Neural cell (in vitro differentiated cells): Measurements from ENCODE around the gene CERS5. TPM values are rescaled to one million over a fixed set of nuclear protein-coding genes. Genes with fewer than 3 reads are reported as not detected.

ENCODE experiments used
- H2AFZ ChIP-seq: fragments of 200-600, 300-800 bp; sonication (generic), shearing (Covaris generic); 2 replicates; pipeline ENCODE4 v1.6.0; 2014; ENCODE audit warnings: low read depth, mild to moderate bottlenecking, antibody characterized with exemption, low read length, moderate library complexity
- H3F3A ChIP-seq: fragments of 200-600 bp; shearing (Covaris generic); 2 replicates; pipeline ENCODE4 v1.6.1; 2016; ENCODE audit warnings: mild to moderate bottlenecking, moderate library complexity, mixed read lengths, antibody characterized with exemption, low read length; ENCODE audit not compliant: insufficient read depth, poor library complexity, severe bottlenecking
- H3K27ac ChIP-seq: fragments of 200-600, 300-800 bp; sonication (generic), shearing (Covaris generic); 2 replicates; pipeline ENCODE4 v1.5.1; 2014; ENCODE audit warnings: mild to moderate bottlenecking, low read length, moderate library complexity
- H3K27me3 ChIP-seq: fragments of 300-800, 200-600 bp; sonication (generic), shearing (Covaris generic); 2 replicates; pipeline ENCODE4 v1.6.0; 2014; ENCODE audit warnings: mild to moderate bottlenecking, low read depth, low read length, moderate library complexity; ENCODE audit not compliant: insufficient read depth
- H3K36me3 ChIP-seq: fragments of 300-800, 200-600 bp; sonication (generic), shearing (Covaris generic); 2 replicates; pipeline ENCODE4 v1.5.1; 2014; ENCODE audit warnings: mild to moderate bottlenecking, antibody characterized with exemption, low read length, moderate library complexity; ENCODE audit not compliant: insufficient read depth
- H3K4me2 ChIP-seq: fragments of 300-800, 200-600 bp; sonication (generic), shearing (Covaris generic); 2 replicates; pipeline ENCODE4 v1.6.0; 2014; ENCODE audit warnings: mild to moderate bottlenecking, low read length
- H3K4me3 ChIP-seq: fragments of 300-800, 200-600 bp; sonication (generic), shearing (Covaris generic); 2 replicates; pipeline ENCODE4 v1.5.1; 2014; ENCODE audit warnings: mild to moderate bottlenecking, low read length, moderate library complexity
- H3K79me2 ChIP-seq: fragments of 200-600 bp; shearing (Covaris generic); replicated peaks from 2 replicates; pipeline ENCODE4 v1.6.0; 2014; ENCODE audit warnings: mild to moderate bottlenecking, low read length, moderate library complexity; ENCODE audit not compliant: insufficient read depth
- H3K9ac ChIP-seq: fragments of 300-800, 200-600 bp; sonication (generic), shearing (Covaris generic); 2 replicates; pipeline ENCODE4 v1.6.1; 2016; ENCODE audit warnings: mild to moderate bottlenecking, low read length, mixed read lengths
- H3K9me2 ChIP-seq: fragments of 200-600 bp; shearing (Covaris generic); 2 replicates; pipeline ENCODE4 v1.6.1; 2016; ENCODE audit warnings: mild to moderate bottlenecking, low read length, mixed read lengths; ENCODE audit not compliant: insufficient read depth
- H3K9me3 ChIP-seq: fragments of 200-600, 300-800 bp; sonication (generic), shearing (Covaris generic); 2 replicates; pipeline ENCODE4 v1.6.1; 2016; ENCODE audit warnings: mild to moderate bottlenecking, mixed run types, low read length, moderate library complexity, mixed read lengths
- H4K20me1 ChIP-seq: fragments of 200-600 bp; shearing (Covaris generic); 2 replicates; pipeline ENCODE4 v1.6.1; 2016; ENCODE audit warnings: mild to moderate bottlenecking, mixed run types; ENCODE audit not compliant: insufficient read depth
- EP300 ChIP-seq: fragments of 450-650 bp; conservative IDR thresholded peaks from 2 replicates; pipeline ENCODE4 v1.6.1; 2014; ENCODE audit warnings: antibody characterized with exemption, mild to moderate bottlenecking, moderate library complexity; ENCODE audit not compliant: poor library complexity, severe bottlenecking
- EZH2 ChIP-seq: fragments of 200-600, 300-800 bp; shearing (Covaris generic), sonication (generic); IDR thresholded peaks from 2 replicates; pipeline ENCODE4 v1.6.1; 2014; ENCODE audit warnings: antibody characterized with exemption, low read length, borderline replicate concordance, mild to moderate bottlenecking; ENCODE audit not compliant: insufficient read depth, poor library complexity, severe bottlenecking
- MXI1 ChIP-seq: fragments of 450-650 bp; conservative IDR thresholded peaks from 2 replicates; pipeline ENCODE4 v1.6.1; 2014; ENCODE audit warnings: antibody characterized with exemption, mild to moderate bottlenecking; ENCODE audit not compliant: poor library complexity, severe bottlenecking
- POLR2AphosphoS5 ChIP-seq: IDR thresholded peaks from 2 replicates; pipeline ENCODE4 v1.6.1; 2012
- RAD21 ChIP-seq: fragments of 450-650 bp; conservative IDR thresholded peaks from 2 replicates; pipeline ENCODE4 v1.6.1; 2014; ENCODE audit warnings: antibody characterized with exemption, mild to moderate bottlenecking, moderate library complexity
- SMC3 ChIP-seq: fragments of 450-650 bp; conservative IDR thresholded peaks from 2 replicates; pipeline ENCODE4 v1.6.1; 2014; ENCODE audit warnings: antibody characterized with exemption, mild to moderate bottlenecking, moderate library complexity; ENCODE audit not compliant: poor library complexity
- TAF1 ChIP-seq: IDR thresholded peaks from 2 replicates; pipeline ENCODE4 v1.6.1; 2012; ENCODE audit warnings: low read depth
- polyA plus RNA-seq: library from polyadenylated mRNA; depleted of rRNA; stranded (reverse); fragments of >200 nt; gene quantifications from 2 replicates; pipeline ENCODE4 v1.2.3, GENCODE V29; 2014
- TF ChIP-seq, protein P1 (sequence below): fragments of 450-650 bp; IDR thresholded peaks from 2 replicates; pipeline ENCODE4 v1.5.1; 2014; ENCODE audit warnings: antibody characterized with exemption, mild to moderate bottlenecking, moderate library complexity; ENCODE audit not compliant: poor library complexity, severe bottlenecking
- TF ChIP-seq, protein P2 (sequence below): IDR thresholded peaks from 2 replicates; pipeline ENCODE4 v1.6.1; 2012; ENCODE audit warnings: borderline replicate concordance

CERS5 gene
- polyA plus RNA-seq, 1 donor from 2014 or later = 470 TPM

- Histone ChIP-seq H3K9me3 (no peaks in the 10 kb centered on the region), H3K27ac (peak overlapping the region; percentile 92), H3K9ac (peak overlapping the region; percentile 85), H3K36me3 (no peaks in the 10 kb centered on the region), H3F3A (no peaks in the 10 kb centered on the region), H2AFZ (peak overlapping the region; percentile 58), H3K4me3 (peak overlapping the region; percentile 75), H3K27me3 (no peaks in the 10 kb centered on the region), H3K79me2 (peaks cover 4% of the 10 kb centered on the region), H3K9me2 (no peaks in the 10 kb centered on the region), H4K20me1 (no peaks in the 10 kb centered on the region), H3K4me2 (peak overlapping the region; percentile 59)
- peak; percentile 42 for TF ChIP-seq SMC3
- TF ChIP-seq POLR2AphosphoS5 = no peak
- peak; percentile 33 for TF ChIP-seq RAD21
Observed at GRCh38 chr12:50112456-50113218, 54.5 kb downstream of the CERS5 start.

- Histone ChIP-seq H3K9ac (peak within 1 kb of the TSS; percentile 85), H3K27ac (peak within 1 kb of the TSS; percentile 92), H3K4me3 (peak within 1 kb of the TSS; percentile 75), H3K79me2 (peaks cover 4% of the 10 kb centered on the region), H3K27me3 (no peaks in the 10 kb centered on the region), H3K36me3 (no peaks in the 10 kb centered on the region), H4K20me1 (no peaks in the 10 kb centered on the region), H2AFZ (peak within 1 kb of the TSS; percentile 96), H3K9me3 (no peaks in the 10 kb centered on the region), H3F3A (no peaks in the 10 kb centered on the region), H3K4me2 (peak within 1 kb of the TSS; percentile 59), H3K9me2 (no peaks in the 10 kb centered on the region)
- TF ChIP-seq RAD21 (peak; percentile 59), MXI1 (peak; percentile 94), SMC3 (peak; percentile 75), EZH2 (no peak), POLR2AphosphoS5 (peak; percentile 97), TAF1 (peak; percentile 86), EP300 (peak; percentile 49)
- TF ChIP-seq, protein P1, sequence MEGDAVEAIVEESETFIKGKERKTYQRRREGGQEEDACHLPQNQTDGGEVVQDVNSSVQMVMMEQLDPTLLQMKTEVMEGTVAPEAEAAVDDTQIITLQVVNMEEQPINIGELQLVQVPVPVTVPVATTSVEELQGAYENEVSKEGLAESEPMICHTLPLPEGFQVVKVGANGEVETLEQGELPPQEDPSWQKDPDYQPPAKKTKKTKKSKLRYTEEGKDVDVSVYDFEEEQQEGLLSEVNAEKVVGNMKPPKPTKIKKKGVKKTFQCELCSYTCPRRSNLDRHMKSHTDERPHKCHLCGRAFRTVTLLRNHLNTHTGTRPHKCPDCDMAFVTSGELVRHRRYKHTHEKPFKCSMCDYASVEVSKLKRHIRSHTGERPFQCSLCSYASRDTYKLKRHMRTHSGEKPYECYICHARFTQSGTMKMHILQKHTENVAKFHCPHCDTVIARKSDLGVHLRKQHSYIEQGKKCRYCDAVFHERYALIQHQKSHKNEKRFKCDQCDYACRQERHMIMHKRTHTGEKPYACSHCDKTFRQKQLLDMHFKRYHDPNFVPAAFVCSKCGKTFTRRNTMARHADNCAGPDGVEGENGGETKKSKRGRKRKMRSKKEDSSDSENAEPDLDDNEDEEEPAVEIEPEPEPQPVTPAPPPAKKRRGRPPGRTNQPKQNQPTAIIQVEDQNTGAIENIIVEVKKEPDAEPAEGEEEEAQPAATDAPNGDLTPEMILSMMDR = peak; percentile 100
- TF ChIP-seq, protein P2, sequence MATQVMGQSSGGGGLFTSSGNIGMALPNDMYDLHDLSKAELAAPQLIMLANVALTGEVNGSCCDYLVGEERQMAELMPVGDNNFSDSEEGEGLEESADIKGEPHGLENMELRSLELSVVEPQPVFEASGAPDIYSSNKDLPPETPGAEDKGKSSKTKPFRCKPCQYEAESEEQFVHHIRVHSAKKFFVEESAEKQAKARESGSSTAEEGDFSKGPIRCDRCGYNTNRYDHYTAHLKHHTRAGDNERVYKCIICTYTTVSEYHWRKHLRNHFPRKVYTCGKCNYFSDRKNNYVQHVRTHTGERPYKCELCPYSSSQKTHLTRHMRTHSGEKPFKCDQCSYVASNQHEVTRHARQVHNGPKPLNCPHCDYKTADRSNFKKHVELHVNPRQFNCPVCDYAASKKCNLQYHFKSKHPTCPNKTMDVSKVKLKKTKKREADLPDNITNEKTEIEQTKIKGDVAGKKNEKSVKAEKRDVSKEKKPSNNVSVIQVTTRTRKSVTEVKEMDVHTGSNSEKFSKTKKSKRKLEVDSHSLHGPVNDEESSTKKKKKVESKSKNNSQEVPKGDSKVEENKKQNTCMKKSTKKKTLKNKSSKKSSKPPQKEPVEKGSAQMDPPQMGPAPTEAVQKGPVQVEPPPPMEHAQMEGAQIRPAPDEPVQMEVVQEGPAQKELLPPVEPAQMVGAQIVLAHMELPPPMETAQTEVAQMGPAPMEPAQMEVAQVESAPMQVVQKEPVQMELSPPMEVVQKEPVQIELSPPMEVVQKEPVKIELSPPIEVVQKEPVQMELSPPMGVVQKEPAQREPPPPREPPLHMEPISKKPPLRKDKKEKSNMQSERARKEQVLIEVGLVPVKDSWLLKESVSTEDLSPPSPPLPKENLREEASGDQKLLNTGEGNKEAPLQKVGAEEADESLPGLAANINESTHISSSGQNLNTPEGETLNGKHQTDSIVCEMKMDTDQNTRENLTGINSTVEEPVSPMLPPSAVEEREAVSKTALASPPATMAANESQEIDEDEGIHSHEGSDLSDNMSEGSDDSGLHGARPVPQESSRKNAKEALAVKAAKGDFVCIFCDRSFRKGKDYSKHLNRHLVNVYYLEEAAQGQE = peak; percentile 87
Observed at GRCh38 chr12:50111693-50112455, 55.3 kb downstream of the CERS5 start, which contains the start of gene COX14. TSS of gene COX14 (plus strand) at chr12:50112236. CDS start at chr12:50120044, 7,808 bp downstream.
